ENCODE results near the gene SRSF12.

DNA sequence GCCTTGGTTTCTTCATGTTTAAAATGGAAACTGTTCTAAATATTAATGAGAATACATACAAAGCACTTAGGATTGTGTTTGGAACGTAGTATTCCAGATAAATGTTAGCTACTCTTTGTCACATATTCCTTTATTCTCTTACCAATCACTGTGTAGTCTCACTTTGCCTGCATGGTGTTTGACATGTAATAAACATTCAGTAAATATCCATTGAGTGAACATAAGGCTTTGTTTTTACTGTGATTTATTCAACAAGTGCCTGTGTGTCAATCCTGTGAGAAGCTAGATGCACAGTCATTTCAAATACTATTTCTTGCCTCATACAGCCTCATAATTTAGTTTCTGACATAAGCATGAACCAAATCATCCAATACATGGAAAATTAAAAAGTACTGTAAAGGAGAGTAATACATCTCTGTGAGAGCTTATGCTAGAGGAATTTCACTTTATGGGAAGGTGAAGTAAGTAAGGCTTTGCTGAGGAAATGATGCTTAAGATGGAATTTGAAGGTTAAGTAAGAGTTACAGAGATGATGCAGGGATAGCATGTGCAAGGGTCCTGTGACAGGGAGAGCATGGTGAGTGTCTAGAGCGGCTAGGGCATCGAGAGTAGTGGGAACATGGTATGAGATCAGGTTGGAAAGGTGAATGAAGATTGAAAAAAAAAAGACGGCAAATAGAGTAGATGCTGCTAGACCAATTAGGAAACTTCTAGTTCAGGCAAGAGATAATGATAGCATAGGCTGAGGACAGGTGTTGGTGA, 42.6 kb upstream of the SRSF12 start:
- TF ChIP-seq, protein P1, sequence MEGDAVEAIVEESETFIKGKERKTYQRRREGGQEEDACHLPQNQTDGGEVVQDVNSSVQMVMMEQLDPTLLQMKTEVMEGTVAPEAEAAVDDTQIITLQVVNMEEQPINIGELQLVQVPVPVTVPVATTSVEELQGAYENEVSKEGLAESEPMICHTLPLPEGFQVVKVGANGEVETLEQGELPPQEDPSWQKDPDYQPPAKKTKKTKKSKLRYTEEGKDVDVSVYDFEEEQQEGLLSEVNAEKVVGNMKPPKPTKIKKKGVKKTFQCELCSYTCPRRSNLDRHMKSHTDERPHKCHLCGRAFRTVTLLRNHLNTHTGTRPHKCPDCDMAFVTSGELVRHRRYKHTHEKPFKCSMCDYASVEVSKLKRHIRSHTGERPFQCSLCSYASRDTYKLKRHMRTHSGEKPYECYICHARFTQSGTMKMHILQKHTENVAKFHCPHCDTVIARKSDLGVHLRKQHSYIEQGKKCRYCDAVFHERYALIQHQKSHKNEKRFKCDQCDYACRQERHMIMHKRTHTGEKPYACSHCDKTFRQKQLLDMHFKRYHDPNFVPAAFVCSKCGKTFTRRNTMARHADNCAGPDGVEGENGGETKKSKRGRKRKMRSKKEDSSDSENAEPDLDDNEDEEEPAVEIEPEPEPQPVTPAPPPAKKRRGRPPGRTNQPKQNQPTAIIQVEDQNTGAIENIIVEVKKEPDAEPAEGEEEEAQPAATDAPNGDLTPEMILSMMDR (IDR thresholded peaks at IDR 0.05; ENCODE audit: poor library complexity) = no peak
- TF ChIP-seq EZH2 (IDR thresholded peaks at IDR 0.05; ENCODE audit: borderline replicate concordance) (no peak), EZH2phosphoT487 (IDR thresholded peaks at IDR 0.05; ENCODE audit: low read depth, severe bottlenecking, unreplicated experiment) (no peak)
